ENCODE data around the gene SLC13A3.

Gene SLC13A3, protein sequence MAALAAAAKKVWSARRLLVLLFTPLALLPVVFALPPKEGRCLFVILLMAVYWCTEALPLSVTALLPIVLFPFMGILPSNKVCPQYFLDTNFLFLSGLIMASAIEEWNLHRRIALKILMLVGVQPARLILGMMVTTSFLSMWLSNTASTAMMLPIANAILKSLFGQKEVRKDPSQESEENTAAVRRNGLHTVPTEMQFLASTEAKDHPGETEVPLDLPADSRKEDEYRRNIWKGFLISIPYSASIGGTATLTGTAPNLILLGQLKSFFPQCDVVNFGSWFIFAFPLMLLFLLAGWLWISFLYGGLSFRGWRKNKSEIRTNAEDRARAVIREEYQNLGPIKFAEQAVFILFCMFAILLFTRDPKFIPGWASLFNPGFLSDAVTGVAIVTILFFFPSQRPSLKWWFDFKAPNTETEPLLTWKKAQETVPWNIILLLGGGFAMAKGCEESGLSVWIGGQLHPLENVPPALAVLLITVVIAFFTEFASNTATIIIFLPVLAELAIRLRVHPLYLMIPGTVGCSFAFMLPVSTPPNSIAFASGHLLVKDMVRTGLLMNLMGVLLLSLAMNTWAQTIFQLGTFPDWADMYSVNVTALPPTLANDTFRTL

DNA sequence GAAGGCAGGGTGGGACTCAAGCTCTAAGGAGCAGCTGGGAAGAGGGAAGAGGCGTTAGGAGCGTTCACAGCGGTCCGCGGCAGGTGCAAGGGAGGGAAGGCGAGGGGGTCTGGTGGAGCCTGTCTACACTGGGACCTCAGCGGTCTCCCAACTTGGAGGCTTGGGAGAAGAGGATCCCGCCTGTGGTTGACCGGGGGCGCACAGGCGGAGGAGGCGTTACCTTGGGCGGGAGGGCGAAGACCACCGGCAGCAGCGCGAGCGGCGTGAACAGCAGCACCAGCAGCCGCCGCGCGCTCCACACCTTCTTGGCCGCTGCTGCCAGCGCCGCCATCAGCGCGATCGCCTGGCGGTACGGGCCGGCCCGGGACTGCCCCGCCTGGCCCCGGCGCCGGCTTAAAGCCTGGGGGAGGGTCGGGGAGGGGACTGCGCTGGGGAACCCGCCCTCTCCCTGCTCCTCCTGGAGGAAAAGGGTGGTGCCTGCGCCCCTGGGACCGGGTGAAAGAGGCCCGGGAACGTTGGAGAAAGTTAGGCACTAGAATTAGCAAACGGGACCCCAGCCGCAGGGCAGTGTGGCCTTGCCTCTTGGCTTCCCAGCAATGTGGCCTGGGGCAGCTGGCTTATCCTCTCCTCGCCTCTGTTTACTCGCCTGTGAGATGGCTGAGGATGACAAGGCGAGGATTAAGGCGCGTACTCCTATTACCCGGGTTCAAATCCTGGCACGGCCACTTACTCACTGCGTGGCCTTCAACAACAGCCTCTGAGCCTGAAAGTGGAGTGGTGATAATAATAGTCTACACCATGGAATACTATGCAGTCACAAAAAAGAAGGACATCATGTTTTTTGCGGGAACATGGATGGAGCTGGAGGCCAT lies at the start of gene SLC13A3:
SLC13A3 (minus strand) TSS at position 369 of the 872 bp plus-strand sequence; CDS start at position 331, 38 bp downstream.
- no peak for DNase-seq

GRCh38 chr20:46701057-46701456 lies 49.8 kb upstream of the SLC13A3 start:
- no peak for DNase-seq

GRCh38 chr20:46700481-46700880 lies 49.2 kb upstream of the SLC13A3 start:
- DNase-seq, result no peak

GRCh38 chr20:46699651-46700359 lies 48.5 kb upstream of the SLC13A3 start:
- DNase-seq, result peak; percentile 52

DNA sequence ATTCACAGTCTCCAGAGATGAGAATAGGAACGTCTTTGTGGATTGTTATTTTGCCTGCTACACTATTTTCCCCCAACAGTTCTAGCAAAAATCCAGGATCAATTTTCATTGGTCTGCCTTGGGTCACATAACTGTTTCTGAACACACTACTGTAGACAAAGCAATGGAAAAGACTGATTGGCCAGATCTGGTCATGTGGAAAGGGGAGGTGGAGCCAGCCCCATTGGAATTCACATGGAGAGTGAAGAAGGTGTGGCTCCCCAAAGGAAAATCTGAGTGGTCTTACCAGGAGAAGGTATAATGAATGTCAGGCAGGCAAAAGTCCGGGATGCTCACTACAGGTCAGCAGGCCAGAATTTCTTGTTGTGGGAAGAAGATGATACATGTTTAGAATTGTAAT lies 47.5 kb upstream of the SLC13A3 start:
- no peak for DNase-seq

DNA sequence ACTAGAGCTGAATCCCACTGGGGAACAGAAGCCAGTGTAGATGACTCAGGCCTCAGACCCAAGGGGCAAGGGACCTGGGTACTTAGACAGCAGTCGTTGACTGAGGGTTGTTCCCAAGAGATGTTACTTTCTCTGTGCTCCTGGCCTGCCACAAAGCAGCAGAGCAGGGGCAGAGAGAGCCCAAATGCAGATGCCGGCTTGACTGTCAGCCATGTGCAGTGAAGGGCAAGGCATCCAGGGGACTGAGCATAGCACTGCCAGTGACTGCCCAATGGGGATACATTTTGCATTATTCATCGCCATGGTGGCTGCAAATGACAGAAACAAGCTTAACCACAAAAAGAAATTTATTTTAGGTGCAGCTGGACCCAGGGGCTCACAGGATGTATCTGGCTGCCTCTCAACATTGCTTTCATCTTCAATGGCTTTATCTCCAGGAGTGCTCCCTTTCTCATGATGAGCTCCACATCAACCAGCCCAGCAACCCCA lies 45.6 kb upstream of the SLC13A3 start:
- no peak for DNase-seq

GRCh38 chr20:46695892-46696291 lies 44.6 kb upstream of the SLC13A3 start:
- DNase-seq, result no peak

GRCh38 chr20:46694484-46694883 lies 43.2 kb upstream of the SLC13A3 start:
- peak; percentile 62 for DNase-seq

GRCh38 chr20:46691196-46691595 lies 39.9 kb upstream of the SLC13A3 start:
- DNase-seq, result no peak

- DNase-seq, result no peak
These were observed 39.2 kb upstream of the SLC13A3 start for GRCh38 chr20:46690219-46691106.

- DNase-seq, result no peak
These were observed 38.5 kb upstream of the SLC13A3 start for GRCh38 chr20:46689754-46690085.

GRCh38 chr20:46689082-46689753 lies 38.0 kb upstream of the SLC13A3 start, which contains the start of gene TP53RK:
Gene TP53RK (minus strand): TSS chr20:46689444. CDS start chr20:46689414, 30 bp downstream.
- DNase-seq, result peak; percentile 100

DNA sequence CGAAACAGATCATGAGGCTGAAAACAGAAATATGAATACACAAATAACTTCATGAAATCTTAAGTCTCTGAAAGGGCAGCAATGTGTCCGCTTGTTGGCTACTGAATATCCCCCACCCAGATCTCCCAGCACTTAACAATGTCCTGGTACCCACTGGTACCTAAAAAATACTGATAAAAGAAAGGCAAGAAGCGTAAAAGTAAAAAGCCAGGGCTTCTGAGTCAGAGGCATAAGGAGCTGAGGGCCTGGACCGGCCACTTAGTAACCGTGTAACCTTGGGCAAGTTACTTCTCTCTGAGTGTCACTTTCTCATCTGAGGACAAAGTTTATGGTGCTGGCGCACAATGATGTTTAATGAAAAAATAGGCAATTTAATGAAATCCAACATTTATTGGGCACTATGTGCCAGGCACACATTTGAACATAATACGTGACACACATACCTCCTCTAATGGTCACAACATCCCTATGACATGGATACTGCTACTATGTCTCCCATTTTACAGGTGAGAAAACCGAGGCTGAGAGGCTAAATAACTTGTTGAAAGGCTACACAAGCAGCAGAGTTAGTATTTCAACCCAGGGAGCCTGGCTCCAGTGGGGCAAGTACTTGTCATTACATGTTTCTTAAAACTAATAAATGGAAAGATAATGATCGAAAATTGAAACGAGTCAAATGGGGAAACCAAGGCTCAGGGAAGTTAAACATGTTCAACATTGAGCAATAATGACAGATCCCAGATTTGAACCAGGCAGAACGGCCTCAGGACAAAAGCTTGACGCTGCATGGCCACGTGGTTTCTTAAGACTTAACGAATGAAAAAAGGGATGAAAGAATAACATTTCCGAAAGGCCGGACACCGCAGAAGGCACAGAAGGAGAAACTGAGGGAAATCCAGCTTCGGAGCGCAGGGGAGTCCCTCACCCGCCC lies 37.2 kb upstream of the SLC13A3 start:
- DNase-seq, result no peak

DNA sequence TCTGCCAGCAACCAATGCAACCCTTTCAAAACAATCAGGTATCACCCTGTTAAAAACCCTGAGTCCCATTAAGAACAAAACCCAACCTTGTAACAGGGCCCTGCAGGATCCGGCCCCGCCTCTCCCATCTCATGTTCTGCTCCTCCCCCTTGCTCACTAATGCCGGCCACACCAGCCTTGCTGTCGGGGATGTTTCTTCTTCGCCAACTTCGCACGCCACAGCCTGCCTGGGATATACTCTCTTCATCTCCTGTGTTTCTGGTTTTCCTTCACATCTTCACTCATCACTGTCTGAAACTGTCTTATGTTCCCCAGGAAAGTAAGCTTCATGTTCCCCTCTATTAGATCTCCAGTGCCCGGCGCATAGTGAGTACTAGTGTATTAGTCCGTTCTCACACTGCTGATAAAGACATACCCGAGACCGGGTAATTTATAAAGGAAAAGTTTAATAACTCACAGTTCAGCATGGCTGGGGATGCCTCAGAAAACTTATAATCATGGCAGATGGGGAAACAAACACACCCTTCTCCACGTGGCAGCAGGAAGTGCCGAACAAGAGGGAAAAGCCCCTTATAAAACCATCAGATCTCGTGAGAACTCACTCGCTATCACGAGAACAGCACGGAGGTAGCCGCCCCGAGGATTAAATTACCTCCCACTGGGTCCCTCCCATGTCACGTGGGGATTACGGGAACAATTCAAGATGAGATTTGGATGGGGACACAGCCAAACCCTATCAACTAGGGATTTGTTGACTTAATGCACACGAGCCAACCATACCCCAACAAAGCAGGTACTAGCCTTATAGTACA lies 32.9 kb upstream of the SLC13A3 start:
- DNase-seq, result no peak

DNA sequence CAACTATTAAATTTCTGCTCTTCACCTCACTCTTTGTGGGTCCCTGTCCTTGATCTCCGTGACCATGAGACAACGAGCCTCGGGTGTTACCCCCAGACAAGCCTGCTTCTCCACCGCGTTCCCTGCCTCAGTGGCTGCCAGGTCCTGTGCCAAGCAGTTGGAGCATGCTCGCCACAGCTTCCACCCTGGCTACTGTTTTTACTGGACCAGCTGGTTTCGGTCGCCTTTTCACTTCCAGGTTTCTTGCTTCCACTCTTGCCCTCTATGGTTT lies 32.3 kb upstream of the SLC13A3 start:
- no peak for DNase-seq

DNA sequence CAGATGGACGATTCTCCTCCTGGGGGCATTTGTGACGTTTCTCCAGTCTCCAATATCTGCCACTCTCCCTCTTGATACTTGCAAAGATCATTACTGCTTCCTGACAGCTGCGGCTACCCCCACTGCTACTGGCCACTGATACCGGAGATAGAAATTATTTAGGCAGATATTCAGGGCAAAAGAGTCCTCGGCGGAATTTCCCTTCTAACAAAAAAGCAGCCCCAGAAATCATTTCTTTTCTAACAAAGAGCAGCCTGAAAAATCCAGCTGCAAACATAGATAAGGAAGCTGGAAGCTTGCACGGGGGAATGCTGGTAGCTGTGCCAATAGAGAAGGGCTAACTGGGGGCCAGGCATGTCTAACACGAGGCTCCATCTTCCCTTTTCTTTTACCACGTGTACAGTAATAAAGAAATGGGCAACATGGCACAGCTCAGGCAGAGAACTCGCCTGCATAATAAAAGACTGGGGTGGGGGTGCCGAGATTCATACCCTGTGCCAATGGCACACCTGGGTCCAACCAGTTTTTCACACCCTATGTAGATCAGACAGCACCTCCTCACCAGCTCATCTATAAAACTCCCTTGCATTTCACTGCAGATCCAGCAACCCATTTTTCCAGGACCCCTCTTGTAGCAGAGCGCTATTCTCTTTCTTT lies 31.9 kb upstream of the SLC13A3 start:
- DNase-seq, result no peak

GRCh38 chr20:46682063-46682821 lies 31.0 kb upstream of the SLC13A3 start:
- no peak for DNase-seq

All from HCEC 1CT (cell line).